GM20431 (cell line): ENCODE results near the gene ALPL.
"Not testable (repeated sequence)": the region's sequence is repeated elsewhere in the genome, so short reads cannot be mapped to it uniquely, and the experiment has no call there.

ENCODE experiments used
- in situ Hi-C: fragments of 300-500 bp; cut with MseI, MboI; formaldehyde crosslinking; loops from one replicate; pipeline ENCODE4 v1.15.0; 2020; ENCODE audit warnings: low sequenced_read_pairs; ENCODE audit not compliant: unreplicated experiment

ALPL gene

DNA sequence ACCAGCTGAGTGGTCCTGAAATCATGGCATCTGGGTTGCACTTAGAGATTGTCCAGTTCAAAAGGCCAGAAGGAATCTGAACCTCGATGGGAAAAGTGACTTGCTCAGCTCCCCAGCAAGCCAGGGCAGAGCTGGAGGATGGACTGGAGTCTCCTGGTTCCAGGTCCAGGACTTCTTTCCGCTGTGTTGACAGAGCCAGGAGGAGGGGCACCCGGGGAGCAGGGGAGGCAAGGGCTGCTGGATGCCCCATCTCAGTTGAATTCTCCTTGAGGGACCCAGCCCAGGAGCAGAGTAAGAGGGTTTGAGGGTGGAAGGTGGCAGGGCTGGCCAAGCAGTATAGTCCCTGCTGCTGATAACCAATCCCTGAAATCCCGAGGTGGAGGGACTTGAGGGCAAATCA lies 2.4 kb upstream of the ALPL start:
- in situ Hi-C loops, result no loop called here

DNA sequence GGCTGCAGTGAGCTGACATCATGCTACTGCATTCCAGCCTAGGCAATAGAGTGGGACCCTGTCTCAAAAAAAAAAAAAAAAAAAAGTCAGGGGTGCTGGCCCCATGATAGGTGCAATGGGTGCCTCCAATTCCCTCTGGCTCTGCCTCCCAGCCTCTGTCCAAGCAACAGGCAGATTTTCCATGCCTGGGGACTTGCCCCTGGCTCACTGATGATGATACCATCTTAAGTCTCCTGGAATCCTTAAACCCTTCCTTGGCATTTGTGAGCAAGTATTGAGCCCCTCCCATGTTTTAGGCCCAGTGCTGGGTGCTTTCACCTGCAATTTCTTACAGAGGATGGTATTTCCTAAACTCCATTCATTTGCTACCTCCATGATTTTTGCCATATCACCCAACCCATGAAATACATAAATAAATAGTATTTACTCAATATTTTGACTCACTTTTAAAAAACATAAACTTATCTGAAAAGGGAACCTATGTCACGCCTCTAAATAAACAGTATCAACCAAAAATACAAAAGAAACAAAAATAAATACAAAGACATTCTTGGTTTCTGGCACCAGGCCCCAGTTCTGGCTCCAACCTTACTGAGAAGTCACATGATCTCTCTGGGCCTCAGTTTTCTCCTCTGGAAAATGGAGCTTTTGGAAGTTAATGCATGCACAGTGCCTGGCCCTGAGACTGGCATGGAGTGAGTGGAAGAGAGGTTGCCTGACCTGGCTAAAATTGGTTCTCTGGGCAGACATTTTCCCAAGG lies 1.5 kb upstream of the ALPL start:
- in situ Hi-C loops, result no loop called here

DNA sequence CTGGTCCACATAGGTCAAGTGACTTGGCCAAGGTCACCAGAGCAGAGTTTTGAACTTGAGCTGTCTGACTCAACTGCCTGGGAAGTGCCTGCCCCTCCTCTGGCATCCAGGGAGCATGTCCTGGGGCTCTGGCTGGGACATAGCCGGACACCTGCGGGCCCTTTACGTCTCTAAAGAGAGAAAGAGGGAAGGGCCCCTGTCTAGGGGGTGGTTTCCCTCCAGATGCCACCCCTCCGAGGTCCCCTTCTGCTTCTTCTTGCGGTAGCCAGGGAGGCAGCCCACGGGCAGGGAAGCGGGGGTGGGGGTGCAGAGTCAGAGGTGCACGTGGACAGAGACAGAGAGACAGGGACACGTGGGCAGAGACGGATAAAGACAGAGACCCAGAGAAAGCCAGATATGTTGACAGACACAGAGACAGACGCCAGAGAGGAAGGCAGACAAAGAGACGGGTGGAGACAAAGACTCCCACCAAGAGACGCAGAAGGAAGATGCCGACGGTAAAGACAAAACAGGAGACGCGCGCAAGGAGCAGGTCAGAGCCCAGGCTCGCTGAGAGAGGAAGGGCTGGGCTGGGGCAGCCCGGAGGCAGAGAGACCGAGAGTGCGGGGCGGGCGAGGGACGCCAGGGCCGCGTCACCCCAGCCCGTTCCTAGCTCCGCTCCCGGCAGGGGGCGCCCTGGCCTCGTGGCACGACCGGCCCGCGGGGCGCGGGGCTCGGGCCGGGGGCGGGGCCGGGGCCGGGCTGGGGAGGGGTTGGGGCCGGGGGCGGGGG lies 458 bp upstream of the ALPL start:
- in situ Hi-C loops, result no loop called here

DNA sequence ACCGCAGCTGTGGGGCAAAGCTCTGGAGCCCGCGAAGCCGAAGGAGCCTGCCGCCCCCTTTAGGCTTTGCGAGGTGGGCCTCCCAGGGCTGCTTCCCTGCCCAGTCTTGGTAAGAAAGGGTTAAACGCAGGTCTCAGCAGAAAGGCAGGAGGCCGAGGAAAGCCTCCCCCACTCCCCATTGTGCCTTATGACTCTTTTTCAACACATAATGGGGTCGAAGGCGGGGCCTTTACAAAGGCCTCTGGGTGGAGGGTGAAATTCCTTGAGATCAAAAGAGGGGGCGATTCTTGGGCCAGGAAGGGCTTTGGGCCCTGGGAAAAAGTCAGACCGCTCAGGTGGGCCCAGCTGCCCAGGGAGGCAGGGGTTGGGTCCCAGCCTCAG lies 880 bp downstream of the ALPL start:
- in situ Hi-C loops, result no loop called here

DNA sequence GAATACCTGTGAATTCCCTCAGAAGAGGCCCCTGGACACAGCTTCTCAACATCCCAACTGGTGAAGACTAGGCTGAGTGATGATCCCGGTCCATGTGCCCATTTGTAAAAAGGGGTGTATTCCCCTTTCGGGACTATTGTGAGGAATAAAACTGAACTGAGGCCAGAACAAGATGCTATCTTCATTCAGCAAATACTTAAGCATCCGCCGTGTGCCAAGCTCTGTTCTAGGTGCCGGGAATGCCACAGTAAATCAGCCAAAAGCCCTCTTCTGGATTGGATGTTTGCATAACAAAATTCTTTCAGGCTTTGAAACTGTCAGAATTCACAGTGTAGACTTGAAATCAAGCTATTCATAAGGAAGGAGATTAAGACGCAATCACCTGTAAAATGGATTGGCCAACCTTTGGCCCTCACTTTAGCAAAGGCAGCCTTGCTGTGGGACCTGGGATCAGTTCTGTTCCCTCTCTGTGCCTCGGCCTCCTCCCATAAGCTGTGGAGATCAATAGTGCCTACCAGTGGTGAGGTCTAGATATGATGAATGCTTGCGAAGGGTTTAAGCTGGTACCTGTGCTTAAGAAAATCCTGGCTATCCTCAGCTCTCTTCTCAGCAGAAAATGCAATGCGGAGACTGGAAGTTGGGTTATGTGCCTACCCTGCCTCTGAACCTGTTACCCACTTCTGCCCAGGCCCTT lies 1.8 kb downstream of the ALPL start:
- in situ Hi-C loops, result no loop called here

DNA sequence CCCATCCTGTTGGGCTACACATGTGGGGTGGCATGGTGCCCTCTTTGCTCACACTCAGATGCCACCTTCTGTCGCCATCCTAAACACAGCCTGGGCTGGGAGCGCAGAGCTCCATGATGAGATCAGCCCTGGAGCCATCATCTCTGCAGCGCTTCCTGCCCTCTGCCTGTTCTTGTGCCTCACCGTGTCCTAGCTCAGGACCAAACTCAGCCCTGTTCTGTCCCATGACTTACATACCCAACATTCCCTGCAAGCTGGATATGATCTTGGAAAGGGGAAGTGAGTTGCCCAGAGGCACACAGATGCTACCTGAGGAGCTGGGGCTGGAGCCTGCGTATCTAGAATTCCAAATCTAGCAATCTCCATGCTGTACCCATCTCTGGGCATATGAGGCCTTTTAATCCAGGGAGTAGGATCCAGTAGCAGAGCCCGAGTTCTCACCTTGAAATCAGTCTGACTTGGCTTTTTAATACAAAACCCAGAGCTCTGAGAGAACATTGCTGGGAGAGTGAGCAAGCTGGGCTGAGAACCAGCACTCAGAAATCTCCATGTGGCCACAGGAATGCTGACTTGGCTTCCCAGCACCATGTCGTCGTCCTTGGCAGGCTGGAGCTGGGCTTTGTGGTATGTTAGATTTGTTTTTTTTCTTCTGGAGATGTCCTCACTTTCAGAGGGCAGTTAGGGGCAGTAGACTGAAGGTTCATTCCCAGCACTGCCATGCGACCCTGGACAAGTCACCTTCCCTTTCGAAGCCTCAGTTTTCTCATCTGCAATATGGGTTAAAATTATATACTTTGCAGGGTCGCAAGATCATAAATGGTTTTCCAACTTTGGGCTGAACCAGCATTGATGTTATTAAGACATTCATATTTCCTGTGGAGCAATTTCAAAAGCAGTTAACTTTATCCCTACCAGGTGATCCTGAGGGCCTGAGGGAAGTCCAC lies 2.6 kb downstream of the ALPL start:
- in situ Hi-C loops, result no loop called here

DNA sequence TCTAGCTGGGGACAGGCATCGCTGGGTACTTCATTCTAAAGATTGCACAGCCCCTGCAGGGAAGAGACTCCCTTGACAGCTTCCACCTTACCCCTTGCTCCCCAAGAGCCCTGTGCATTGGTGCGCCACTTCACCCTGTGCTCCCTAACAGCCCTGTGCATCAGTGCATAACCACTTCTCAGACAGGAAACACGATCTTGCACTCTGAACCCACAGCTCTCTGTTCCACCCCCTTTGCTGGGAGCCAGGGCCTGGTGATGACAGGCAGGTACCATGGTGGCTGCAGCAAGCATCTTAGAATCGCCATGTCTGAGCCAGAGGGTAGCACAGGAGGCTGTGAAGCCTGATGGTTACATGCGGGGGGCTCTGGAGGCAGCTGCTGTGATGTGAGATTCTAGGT lies 5.0 kb downstream of the ALPL start:
- in situ Hi-C loops, result no loop called here

DNA sequence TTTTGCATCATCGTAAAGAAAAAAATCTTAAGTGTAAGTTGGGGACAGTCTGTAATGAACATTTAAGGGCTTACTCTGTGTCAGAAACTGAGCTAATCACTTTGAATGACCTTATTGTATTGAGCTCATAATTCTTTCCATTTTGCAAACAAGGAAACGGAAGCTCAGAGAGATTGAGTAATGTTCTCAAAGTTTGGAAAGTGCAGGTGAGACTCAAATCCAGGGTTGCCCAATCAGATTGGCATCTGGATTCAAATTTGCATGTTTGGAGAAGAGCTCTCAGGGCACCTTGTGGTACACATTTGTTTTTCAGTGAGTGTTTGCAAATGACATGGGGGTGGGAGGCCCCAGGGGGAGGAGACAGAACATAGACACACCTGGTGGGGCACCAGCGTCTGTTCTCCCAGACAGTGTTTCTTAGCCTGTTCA lies 8.0 kb downstream of the ALPL start:
- in situ Hi-C loops, result no loop called here

DNA sequence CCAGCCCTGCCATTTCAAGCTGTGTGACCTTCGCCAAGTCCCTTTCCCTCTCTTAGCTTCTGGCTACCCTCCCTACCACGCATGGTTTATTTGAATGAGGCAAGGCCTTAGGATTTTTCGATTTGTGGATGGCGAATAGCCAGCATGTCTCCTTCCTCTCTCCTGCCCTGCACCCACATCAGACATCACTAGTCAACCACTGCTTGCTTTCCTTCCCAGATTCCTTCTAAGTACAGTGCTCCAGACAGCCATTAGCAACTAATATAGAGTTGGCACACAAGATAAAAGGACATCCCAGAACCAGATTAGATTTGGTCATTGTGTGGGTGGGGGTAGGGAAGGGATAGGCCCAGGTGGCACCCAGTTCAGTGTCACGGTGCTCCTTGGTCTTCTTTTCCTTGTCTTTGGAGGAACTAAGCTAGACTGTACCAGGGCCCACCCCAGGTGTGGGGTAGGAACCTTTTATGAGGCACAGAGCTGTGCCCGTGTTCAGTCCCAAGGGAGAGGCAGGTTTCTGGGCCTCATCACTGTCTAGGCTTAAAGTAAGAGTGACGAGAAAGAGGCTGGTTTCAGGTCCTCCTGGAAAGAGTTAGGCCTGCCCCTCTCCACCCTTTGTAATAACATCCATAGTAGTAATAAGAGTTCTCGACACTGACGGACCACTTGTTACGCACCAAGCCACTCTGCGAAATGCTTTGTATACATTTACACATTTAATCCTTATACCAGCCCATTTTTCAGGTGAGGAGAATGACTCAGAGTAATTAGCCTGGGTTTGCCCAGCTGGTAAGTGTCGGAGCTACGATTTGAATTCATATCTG lies 8.6 kb downstream of the ALPL start:
- in situ Hi-C loops, result no loop called here

DNA sequence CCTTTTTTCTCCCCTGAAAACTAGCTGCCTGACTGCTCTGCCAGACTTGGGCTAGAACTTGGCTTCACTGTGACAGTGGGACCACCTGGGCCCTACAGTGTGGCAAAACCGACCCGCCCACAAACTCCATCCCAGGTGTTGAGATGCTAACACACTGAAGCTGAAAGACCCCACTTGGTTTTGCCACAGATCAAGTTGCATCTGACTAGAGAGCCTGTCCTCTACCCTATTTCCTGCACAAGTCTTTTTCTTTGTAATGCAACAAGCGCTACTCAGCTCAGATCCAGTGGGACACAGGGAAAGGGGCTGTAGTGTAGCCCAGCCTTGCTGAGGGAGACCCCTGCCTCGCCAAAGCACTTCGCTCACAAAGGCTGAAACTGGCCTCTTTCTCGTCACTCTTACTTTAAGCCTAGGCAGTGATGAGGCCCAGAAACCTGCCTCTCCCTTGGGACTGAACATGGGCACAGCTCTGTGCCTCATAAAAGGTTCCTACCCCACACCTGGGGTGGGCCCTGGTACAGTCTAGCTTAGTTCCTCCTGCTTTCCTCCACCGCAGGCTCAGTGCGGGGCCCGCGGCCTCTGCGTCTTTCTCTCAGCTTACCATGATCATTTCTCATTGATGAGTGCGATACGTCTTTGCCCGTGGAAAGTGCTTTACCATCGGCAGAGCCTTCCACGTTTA lies 9.7 kb downstream of the ALPL start:
- in situ Hi-C loops, result no loop called here

DNA sequence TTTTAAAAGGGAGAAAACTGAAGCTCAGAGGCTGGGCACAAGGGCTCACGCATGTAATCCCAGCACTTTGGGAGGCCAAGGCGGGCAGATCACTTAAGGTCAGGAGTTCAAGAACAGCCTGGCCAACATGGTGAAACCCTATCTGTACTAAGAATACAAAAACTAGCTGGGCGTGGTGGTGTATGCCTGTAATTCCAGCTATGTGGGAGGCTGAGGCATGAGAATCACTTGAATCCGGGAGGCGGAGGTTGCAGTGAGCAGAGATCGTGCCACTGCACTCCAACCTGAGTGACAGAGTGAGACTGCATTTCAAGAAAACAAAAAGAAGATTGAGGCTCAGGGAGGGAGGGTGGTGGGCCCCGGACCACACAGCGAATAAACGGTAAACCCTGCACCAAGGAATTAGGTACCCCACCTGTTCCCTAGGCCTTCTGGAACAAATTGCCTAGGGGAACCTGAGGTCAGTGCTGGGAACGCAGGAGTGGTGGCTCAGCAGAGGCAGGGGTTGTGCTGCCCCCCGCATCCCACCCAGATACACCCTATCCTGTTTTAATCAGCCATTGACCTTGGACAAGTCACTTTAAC lies 10.4 kb downstream of the ALPL start:
- in situ Hi-C loops, result not testable (repeated sequence)

DNA sequence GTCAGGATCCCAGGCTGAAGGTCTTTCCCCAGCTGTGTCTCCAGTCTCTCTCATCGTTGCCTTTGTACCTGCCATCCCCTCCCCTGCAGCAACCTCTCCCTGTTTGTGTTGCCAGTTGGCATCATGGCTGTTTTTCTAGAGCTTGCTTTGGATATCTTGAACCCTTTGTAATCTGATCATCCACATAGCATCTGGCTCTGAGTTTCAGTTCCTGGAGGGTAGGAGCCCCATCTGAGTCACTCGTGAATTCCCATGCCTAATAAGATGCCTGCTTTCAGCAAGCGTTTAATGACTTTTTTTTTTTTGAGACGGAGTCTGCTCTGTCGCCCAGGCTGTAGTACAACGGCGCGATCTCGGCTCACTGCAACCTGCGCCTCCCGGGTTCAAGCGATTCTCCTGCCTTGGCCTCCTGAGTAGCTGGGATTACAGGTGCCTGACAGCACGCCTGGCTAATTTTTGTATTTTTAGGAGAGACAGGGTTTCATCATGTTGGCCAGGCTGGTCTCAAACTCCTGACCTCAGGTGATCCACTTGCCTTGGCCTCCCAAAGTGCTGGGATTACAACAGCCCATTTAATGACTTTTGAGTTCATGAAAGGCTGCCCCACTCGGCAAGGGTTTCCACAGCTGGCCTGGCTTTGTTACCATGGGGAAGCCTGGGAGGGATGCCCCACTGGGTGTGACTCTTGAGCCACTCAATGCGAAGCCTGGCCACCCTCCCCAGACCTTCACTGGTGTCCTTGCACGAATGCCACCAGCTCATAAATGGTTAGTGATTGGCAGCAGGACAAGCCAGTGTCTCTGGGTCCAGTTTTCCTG lies 11.9 kb downstream of the ALPL start:
- in situ Hi-C loops, result no loop called here

DNA sequence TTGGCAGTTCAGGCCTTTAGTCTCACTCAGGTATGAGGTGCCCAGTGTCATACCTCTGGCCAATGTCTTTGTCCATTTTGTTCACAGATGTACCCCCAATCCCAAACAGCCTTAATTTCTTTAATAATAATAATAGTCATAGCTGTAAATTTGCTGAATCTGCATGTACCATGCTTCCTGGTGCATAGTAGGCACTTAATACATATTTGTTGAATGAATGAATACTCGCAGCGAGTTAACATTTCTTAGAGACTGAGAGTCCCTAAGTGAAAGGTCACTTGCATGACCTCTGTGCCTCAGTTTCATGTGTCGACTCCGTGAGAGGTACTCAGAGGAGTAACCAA lies 12.5 kb downstream of the ALPL start:
- in situ Hi-C loops, result no loop called here

DNA sequence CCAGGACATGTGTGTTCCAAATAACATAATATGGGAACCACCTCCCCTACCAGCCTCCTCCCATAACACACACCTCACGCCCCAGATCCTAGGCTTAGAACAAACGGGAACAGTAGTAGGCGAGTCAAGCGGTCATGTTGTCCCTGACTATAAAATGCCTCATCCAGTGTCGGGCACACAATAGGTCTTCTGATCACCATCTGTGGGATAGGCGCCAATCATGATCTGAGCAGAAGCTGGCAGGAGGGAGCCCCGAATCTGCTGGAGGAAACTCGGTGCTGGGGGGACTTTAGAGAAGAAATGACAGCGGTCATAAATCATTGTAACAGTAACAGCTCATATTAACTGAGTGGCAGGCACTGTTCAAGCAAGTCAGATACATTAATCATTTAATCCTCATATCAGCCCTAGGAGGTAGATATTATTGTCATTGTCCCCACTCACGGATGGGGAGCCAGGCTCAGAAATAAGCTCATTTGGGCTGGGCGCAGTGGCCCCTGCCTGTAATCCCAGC lies 13.4 kb downstream of the ALPL start:
- in situ Hi-C loops, result no loop called here

DNA sequence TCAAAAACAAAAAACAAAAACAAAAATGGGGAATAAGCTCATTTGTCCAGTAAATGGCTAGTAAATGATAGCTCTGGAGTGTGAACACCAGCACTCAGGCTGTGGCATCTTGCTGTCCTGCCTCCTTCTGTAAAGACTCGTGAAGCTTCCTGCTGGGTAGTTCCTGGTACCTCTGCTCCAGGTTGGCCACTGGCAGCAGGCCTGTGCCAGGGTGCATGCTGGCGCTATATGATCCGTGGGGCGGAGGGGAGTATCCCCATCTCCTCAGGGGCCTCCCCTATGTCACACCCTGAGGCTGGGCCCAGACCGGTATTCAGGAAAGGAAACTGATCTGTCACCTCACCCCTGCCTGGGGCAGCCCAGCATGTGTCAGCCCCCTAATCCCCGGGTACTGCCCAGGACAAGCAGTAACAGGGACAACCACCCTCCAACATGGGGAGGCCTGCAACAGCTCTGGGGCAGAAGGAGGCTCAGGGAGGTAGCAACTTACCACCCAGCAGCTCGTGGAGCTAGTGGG lies 14.1 kb downstream of the ALPL start:
- in situ Hi-C loops, result no loop called here

DNA sequence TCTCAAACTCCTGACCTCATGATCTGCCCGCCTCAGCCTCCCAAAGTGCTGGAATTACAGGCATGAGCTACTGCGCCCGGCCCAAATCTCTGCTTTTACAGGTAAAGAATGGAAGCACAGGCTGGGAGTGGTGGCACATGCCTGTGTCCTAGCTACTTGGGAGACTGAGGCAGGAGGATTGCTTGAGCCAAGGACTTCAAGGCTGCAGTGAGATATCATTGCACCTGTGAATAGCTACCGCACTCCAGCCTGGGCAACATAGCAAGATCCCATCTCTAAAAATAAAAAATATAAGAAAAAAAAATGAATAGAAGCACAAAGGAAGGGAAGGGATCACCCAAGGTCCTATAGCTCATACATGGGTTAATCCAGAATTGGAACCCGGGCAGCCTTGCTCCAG lies 15.0 kb downstream of the ALPL start:
- in situ Hi-C loops, result no loop called here

DNA sequence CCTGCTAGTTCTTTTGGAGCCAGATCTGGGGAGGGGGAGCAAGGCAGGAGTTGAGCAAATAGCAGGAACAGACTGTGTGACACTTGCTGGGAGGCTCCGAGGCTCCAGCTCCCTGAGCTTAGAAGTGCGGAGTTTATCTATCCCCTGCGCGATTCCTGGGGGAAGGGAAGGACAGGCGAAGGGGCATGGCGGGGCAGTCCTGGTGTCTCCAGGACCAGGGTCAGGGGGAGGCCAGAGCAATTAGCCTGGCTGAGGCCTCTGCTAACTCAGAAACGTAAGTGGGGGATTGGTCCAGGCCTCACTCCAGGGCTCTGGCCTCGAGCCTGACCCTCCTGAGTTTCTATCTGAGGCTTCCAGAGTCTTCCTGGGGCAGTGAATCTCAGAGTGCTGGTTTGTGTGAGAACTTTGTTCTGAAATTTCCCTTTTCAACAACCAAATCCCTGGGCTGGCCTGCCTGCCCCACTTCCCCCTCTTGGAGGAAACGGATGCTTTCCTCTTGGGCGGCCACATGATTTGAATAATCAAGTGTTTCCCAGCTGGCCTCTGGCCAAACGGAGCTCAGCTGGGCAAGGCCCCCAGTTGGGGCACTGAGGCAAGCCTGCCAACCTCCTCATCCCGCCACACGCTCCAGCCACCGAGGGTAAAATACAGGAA lies 15.6 kb downstream of the ALPL start:
- in situ Hi-C loops, result no loop called here
